ENCODE data around the gene ADA. TPM values are rescaled to one million over a fixed set of nuclear protein-coding genes. Genes with fewer than 3 reads are reported as not detected.
"Not testable (repeated sequence)": the region's sequence is repeated elsewhere in the genome, so short reads cannot be mapped to it uniquely, and the experiment has no call there.

Gene ADA
- 8.2 and 9.0 TPM in 2 replicates for total RNA-seq
- long read RNA-seq, transcript ADA-201 (12 exons, 1,539 nt): major isoform, 8 of 15 reads
- long read RNA-seq, partial matches to known transcripts: 0 of 15 reads
- long read RNA-seq, other reads (novel, unspliced or antisense): 6 of 15 reads

GRCh38 chr20:44651684-44652423, at the start of gene ADA:
Gene ADA, minus strand, starts transcription at chr20:44651699. Its CDS starts 92 bp downstream, at chr20:44651607.
- H3K27me3 Mint-ChIP-seq (ENCODE audit: low read depth): peaks cover 48% of the 10 kb centered on the region
- peak; percentile 41 for DNase-seq (ENCODE audit: low read depth, low spot score)
- H3K9me3 Mint-ChIP-seq: no peaks in the 10 kb centered on the region
- no peak within 1 kb of the TSS for H3K27ac Mint-ChIP-seq (ENCODE audit: unreplicated experiment)
- H3K4me3 Mint-ChIP-seq: peak within 1 kb of the TSS; percentile 90
- TF ChIP-seq CTCF (conservative IDR thresholded peaks at IDR 0.05): peak; percentile 31
- H3K36me3 Mint-ChIP-seq (ENCODE audit: low read depth): no peaks in the 10 kb centered on the region
- peaks cover 14% of the 10 kb centered on the region for H3K4me1 Mint-ChIP-seq

GRCh38 chr20:44700306-44700705, 48.8 kb upstream of the ADA start:
- no peak for TF ChIP-seq CTCF (conservative IDR thresholded peaks at IDR 0.05)
- Mint-ChIP-seq H3K4me3 (no peak overlapping the region), H3K4me1 (peaks cover 5% of the 10 kb centered on the region), H3K9me3 (no peaks in the 10 kb centered on the region), H3K27ac (ENCODE audit: unreplicated experiment) (no peak overlapping the region), H3K36me3 (ENCODE audit: low read depth) (no peaks in the 10 kb centered on the region), H3K27me3 (ENCODE audit: low read depth) (peaks cover under 1% of the 10 kb centered on the region)
- DNase-seq (ENCODE audit: low read depth, low spot score): no peak

GRCh38 chr20:44698351-44698750, 46.9 kb upstream of the ADA start:
- H3K9me3 Mint-ChIP-seq: no peaks in the 10 kb centered on the region
- no peak overlapping the region for H3K4me3 Mint-ChIP-seq
- DNase-seq (ENCODE audit: low read depth, low spot score): no peak
- no peak overlapping the region for H3K27ac Mint-ChIP-seq (ENCODE audit: unreplicated experiment)
- no peak for TF ChIP-seq CTCF (conservative IDR thresholded peaks at IDR 0.05)
- H3K27me3 Mint-ChIP-seq (ENCODE audit: low read depth): no peaks in the 10 kb centered on the region
- no peaks in the 10 kb centered on the region for H3K36me3 Mint-ChIP-seq (ENCODE audit: low read depth)
- H3K4me1 Mint-ChIP-seq: peaks cover 6% of the 10 kb centered on the region

GRCh38 chr20:44697041-44697440, 45.5 kb upstream of the ADA start:
- peaks cover 16% of the 10 kb centered on the region for H3K4me1 Mint-ChIP-seq
- H3K4me3 Mint-ChIP-seq; DNase-seq (ENCODE audit: low read depth, low spot score); H3K27me3 Mint-ChIP-seq (ENCODE audit: low read depth); H3K9me3 Mint-ChIP-seq; H3K27ac Mint-ChIP-seq (ENCODE audit: unreplicated experiment); H3K36me3 Mint-ChIP-seq (ENCODE audit: low read depth): not testable (repeated sequence)

- H3K27me3 Mint-ChIP-seq (ENCODE audit: low read depth): no peaks in the 10 kb centered on the region
- no peak for DNase-seq (ENCODE audit: low read depth, low spot score)
- no peak overlapping the region for H3K27ac Mint-ChIP-seq (ENCODE audit: unreplicated experiment)
- no peaks in the 10 kb centered on the region for H3K36me3 Mint-ChIP-seq (ENCODE audit: low read depth)
- no peak for TF ChIP-seq CTCF (conservative IDR thresholded peaks at IDR 0.05)
- peaks cover 4% of the 10 kb centered on the region for H3K9me3 Mint-ChIP-seq
- H3K4me3 Mint-ChIP-seq: no peak overlapping the region
- peaks cover 12% of the 10 kb centered on the region for H3K4me1 Mint-ChIP-seq
Measured at GRCh38 chr20:44696315-44696714, 44.8 kb upstream of the ADA start.

- no peak overlapping the region for H3K27ac Mint-ChIP-seq (ENCODE audit: unreplicated experiment)
- DNase-seq (ENCODE audit: low read depth, low spot score): no peak
- TF ChIP-seq CTCF (conservative IDR thresholded peaks at IDR 0.05): no peak
Measured at GRCh38 chr20:44695674-44696300, 44.3 kb upstream of the ADA start.

More at GRCh38 chr20:44695674-44696300, 44.3 kb upstream of the ADA start:
- Mint-ChIP-seq H3K4me1 (peaks cover 12% of the 10 kb centered on the region), H3K36me3 (ENCODE audit: low read depth) (no peaks in the 10 kb centered on the region), H3K4me3 (no peak overlapping the region), H3K9me3 (peaks cover 4% of the 10 kb centered on the region), H3K27me3 (ENCODE audit: low read depth) (no peaks in the 10 kb centered on the region)
